Duodenal mucosa (tissue), 2 donors: Measurements from ENCODE around the gene HOMER3.

Experiments
- H3K27ac ChIP-seq: one replicate; pipeline ENCODE4 v1.7.0; 2013; ENCODE audit warnings: low read depth, low read length
- H3K27me3 ChIP-seq, 2 donors: one replicate each; pipeline ENCODE4 v1.7.0; 2013; ENCODE audit warnings: low read length in 2 of 2, control low read depth in 1 of 2; ENCODE audit not compliant: insufficient read depth in 2 of 2, control insufficient read depth in 1 of 2
- H3K36me3 ChIP-seq, 2 donors: one replicate each; pipeline ENCODE4 v1.7.0; 2013; ENCODE audit warnings: low read length in 2 of 2, control low read depth in 1 of 2; ENCODE audit not compliant: insufficient read depth in 2 of 2, control insufficient read depth in 1 of 2
- H3K4me1 ChIP-seq, 2 donors: one replicate each; pipeline ENCODE4 v1.7.0; 2013; ENCODE audit warnings: low read length in 2 of 2, control low read depth in 1 of 2; ENCODE audit not compliant: insufficient read depth in 2 of 2, control insufficient read depth in 1 of 2
- H3K4me3 ChIP-seq, 2 donors: one replicate each; pipeline ENCODE4 v1.7.0; 2013; ENCODE audit warnings: low read length in 2 of 2, low read depth in 1 of 2
- H3K9ac ChIP-seq, 2 donors: one replicate each; pipeline ENCODE4 v1.7.0; 2013; ENCODE audit warnings: low read length in 2 of 2, low read depth in 1 of 2
- H3K9me3 ChIP-seq, 2 donors: one replicate each; pipeline ENCODE4 v1.7.0; 2013; ENCODE audit warnings: low read length in 2 of 2, control low read depth in 1 of 2; ENCODE audit not compliant: control insufficient read depth in 1 of 2

HOMER3 gene

GRCh38 chr19:18896421-18896841 lies 44.6 kb downstream of the HOMER3 start:
- no peak overlapping the region for H3K27ac ChIP-seq
- H3K27me3 ChIP-seq: peaks cover 23 to 24% of the 10 kb centered on the region in 2 donors
- H3K9ac ChIP-seq: no peak overlapping the region
- no peaks in the 10 kb centered on the region for H3K9me3 ChIP-seq
- peaks cover 10 to 27% of the 10 kb centered on the region in 2 donors for H3K36me3 ChIP-seq
- H3K4me3 ChIP-seq: no peak overlapping the region
- H3K4me1 ChIP-seq: peaks cover 11 to 12% of the 10 kb centered on the region in 2 donors

GRCh38 chr19:18895824-18896341 lies 45.1 kb downstream of the HOMER3 start, which contains the start of gene CERS1:
Gene CERS1, minus strand, starts transcription at chr19:18896158. Its CDS starts 86 bp downstream, at chr19:18896072.
- H3K27ac ChIP-seq: no peak within 1 kb of the TSS
- peak within 1 kb of the TSS in 1 of 2 donors; percentile 45 for H3K4me3 ChIP-seq
- peaks cover 11 to 12% of the 10 kb centered on the region in 2 donors for H3K4me1 ChIP-seq
- H3K36me3 ChIP-seq: peaks cover 10 to 21% of the 10 kb centered on the region in 2 donors
- peaks cover 23 to 24% of the 10 kb centered on the region in 2 donors for H3K27me3 ChIP-seq
- no peaks in the 10 kb centered on the region for H3K9me3 ChIP-seq
- no peak within 1 kb of the TSS for H3K9ac ChIP-seq

GRCh38 chr19:18895038-18895823 lies 45.8 kb downstream of the HOMER3 start:
- H3K4me1 ChIP-seq: peaks cover 11 to 12% of the 10 kb centered on the region in 2 donors
- H3K36me3 ChIP-seq: peaks cover 8 to 15% of the 10 kb centered on the region in 2 donors
- H3K4me3 ChIP-seq: peak overlapping the region in 1 of 2 donors; percentile 45
- no peaks in the 10 kb centered on the region for H3K9me3 ChIP-seq
- H3K27ac ChIP-seq: no peak overlapping the region
- H3K9ac ChIP-seq: no peak overlapping the region
- peaks cover 23 to 24% of the 10 kb centered on the region in 2 donors for H3K27me3 ChIP-seq

- H3K4me3 ChIP-seq: peak overlapping the region in 1 of 2 donors; percentile 45
- no peaks in the 10 kb centered on the region for H3K9me3 ChIP-seq
- H3K27me3 ChIP-seq: peaks cover 24 to 28% of the 10 kb centered on the region in 2 donors
- no peak overlapping the region for H3K27ac ChIP-seq
- peaks cover 11 to 12% of the 10 kb centered on the region in 2 donors for H3K4me1 ChIP-seq
- no peak overlapping the region for H3K9ac ChIP-seq
- peaks cover under 1 to 7% of the 10 kb centered on the region in 2 donors for H3K36me3 ChIP-seq
Observed at GRCh38 chr19:18894254-18895037, 46.6 kb downstream of the HOMER3 start.

- Histone ChIP-seq H3K27me3 (peaks cover 24 to 28% of the 10 kb centered on the region in 2 donors), H3K36me3 (no peaks in the 10 kb centered on the region), H3K4me3 (no peak overlapping the region), H3K9me3 (no peaks in the 10 kb centered on the region), H3K27ac (no peak overlapping the region), H3K9ac (no peak overlapping the region), H3K4me1 (peaks cover 7 to 8% of the 10 kb centered on the region in 2 donors)
Observed at GRCh38 chr19:18893587-18894253, 47.3 kb downstream of the HOMER3 start.

GRCh38 chr19:18889949-18890745 lies 50.9 kb downstream of the HOMER3 start:
- Histone ChIP-seq H3K4me1 (peaks cover 0 to 3% of the 10 kb centered on the region in 2 donors), H3K4me3 (no peak overlapping the region), H3K9me3 (no peaks in the 10 kb centered on the region), H3K27me3 (peaks cover 9 to 18% of the 10 kb centered on the region in 2 donors), H3K9ac (no peak overlapping the region), H3K27ac (no peak overlapping the region), H3K36me3 (no peaks in the 10 kb centered on the region)

GRCh38 chr19:18886972-18887371 lies 54.0 kb downstream of the HOMER3 start:
- H3K27me3 ChIP-seq: peaks cover 0 to 5% of the 10 kb centered on the region in 2 donors
- H3K4me3 ChIP-seq: no peak overlapping the region
- no peaks in the 10 kb centered on the region for H3K36me3 ChIP-seq

GRCh38 chr19:18883526-18884304 lies 57.3 kb downstream of the HOMER3 start:
- Histone ChIP-seq H3K27ac (no peak overlapping the region), H3K27me3 (no peaks in the 10 kb centered on the region), H3K4me1 (peaks cover 4 to 10% of the 10 kb centered on the region in 2 donors), H3K4me3 (no peak overlapping the region), H3K9ac (no peak overlapping the region), H3K9me3 (no peaks in the 10 kb centered on the region), H3K36me3 (no peaks in the 10 kb centered on the region)

More at GRCh38 chr19:18886972-18887371, 54.0 kb downstream of the HOMER3 start:
- Histone ChIP-seq H3K27ac (no peak overlapping the region), H3K9me3 (no peaks in the 10 kb centered on the region), H3K4me1 (peaks cover 4 to 5% of the 10 kb centered on the region in 2 donors), H3K9ac (no peak overlapping the region)
